HEK293 (cell line): ENCODE measurements around the gene CCDC77.

Experiments used
- CTCF ChIA-PET: fragments of 350-600 bp; formaldehyde crosslinking; extraction: SDS; loops from one replicate; lab custom pipeline; 2021; ENCODE audit warnings: antibody characterized with exemption; lab: Yijun Ruan, JAX
- POLR2A ChIA-PET: fragments of 300-600 bp; formaldehyde crosslinking; extraction: SDS; loops from one replicate; lab custom pipeline; 2020; ENCODE audit warnings: antibody characterized with exemption, inconsistent platforms; lab: Yijun Ruan, JAX
- H3K27ac ChIP-seq: fragments of 200-500 bp; sonication (Bioruptor generic); 2 replicates; pipeline ENCODE4 v1.5.1; 2014; ENCODE audit warnings: low read depth, low read length, control low read depth, inconsistent platforms; ENCODE audit errors: extremely low read depth
- H3K36me3 ChIP-seq, 2 experiments: fragments of 200-500 bp in 1 of 2; sonication (Bioruptor generic) in 1 of 2; 1 replicate in 1 of 2; 2 replicates in 1 of 2; pipeline ENCODE4 v1.5.1; 2014 to 2017; ENCODE audit warnings: inconsistent platforms in 2 of 2, low read length in 2 of 2; ENCODE audit not compliant: control insufficient read depth in 2 of 2, insufficient read depth in 1 of 2
- H3K4me1 ChIP-seq: fragments of 200-500 bp; sonication (Bioruptor generic); 2 replicates; pipeline ENCODE4 v1.5.1; 2014; ENCODE audit warnings: mild to moderate bottlenecking, low read length, inconsistent platforms; ENCODE audit not compliant: control insufficient read depth, insufficient read depth
- H3K4me3 ChIP-seq: 2 replicates; pipeline ENCODE4 v1.5.1; 2011; ENCODE audit warnings: low read depth, mild to moderate bottlenecking, control low read depth, low read length, moderate library complexity
- H3K9me3 ChIP-seq: fragments of 200-500 bp; sonication (Bioruptor generic); 2 replicates; pipeline ENCODE4 v1.5.1; 2014; ENCODE audit warnings: low read depth, low read length, inconsistent platforms; ENCODE audit not compliant: control insufficient read depth, insufficient read depth
- BCL11B ChIP-seq: fragments of 450-650 bp; formaldehyde crosslinking; IDR thresholded peaks from 2 replicates; pipeline ENCODE4 v1.5.1; 2016; ENCODE audit warnings: low read depth, missing biosample characterization, missing genetic modification characterization
- KLF10 ChIP-seq: fragments of 450-650 bp; IDR thresholded peaks from 2 replicates; pipeline ENCODE4 v1.5.1; 2018; ENCODE audit warnings: missing biosample characterization, mild to moderate bottlenecking, missing genetic modification characterization
- MZF1 ChIP-seq: fragments of 450-650 bp; formaldehyde crosslinking; IDR thresholded peaks from 2 replicates; pipeline ENCODE4 v1.5.1; 2017; ENCODE audit warnings: missing biosample characterization, missing genetic modification characterization, borderline replicate concordance
- REPIN1 ChIP-seq: fragments of 450-650 bp; formaldehyde crosslinking; IDR thresholded peaks from 2 replicates; pipeline ENCODE4 v1.5.1; 2017; ENCODE audit warnings: missing biosample characterization, missing genetic modification characterization, low read depth
- SCRT2 ChIP-seq: fragments of 450-650 bp; formaldehyde crosslinking; IDR thresholded peaks from 2 replicates; pipeline ENCODE4 v1.5.1; 2016; ENCODE audit warnings: missing biosample characterization, missing genetic modification characterization
- YY1 ChIP-seq: fragments of 450-650 bp; formaldehyde crosslinking; IDR thresholded peaks from 2 replicates; pipeline ENCODE4 v1.5.1; 2018; ENCODE audit warnings: missing biosample characterization, missing genetic modification characterization
- ZNF335 ChIP-seq: fragments of 450-650 bp; formaldehyde crosslinking; conservative IDR thresholded peaks from 2 replicates; pipeline ENCODE4 v1.5.1; 2016; ENCODE audit warnings: missing biosample characterization, missing genetic modification characterization
- ZNF350 ChIP-seq: fragments of 450-650 bp; formaldehyde crosslinking; IDR thresholded peaks from 2 replicates; pipeline ENCODE4 v1.5.0; 2017; ENCODE audit warnings: missing biosample characterization, mild to moderate bottlenecking, missing genetic modification characterization
- ZNF501 ChIP-seq: fragments of 450-650 bp; formaldehyde crosslinking; IDR thresholded peaks from 2 replicates; pipeline ENCODE4 v1.5.1; 2016; ENCODE audit warnings: missing biosample characterization, missing genetic modification characterization
- ZNF561 ChIP-seq: fragments of 450-650 bp; IDR thresholded peaks from 2 replicates; pipeline ENCODE4 v1.5.1; 2018; ENCODE audit warnings: missing biosample characterization, missing genetic modification characterization, borderline replicate concordance
- ZNF610 ChIP-seq: fragments of 450-650 bp; formaldehyde crosslinking; IDR thresholded peaks from 2 replicates; pipeline ENCODE4 v1.5.1; 2016; ENCODE audit warnings: missing biosample characterization, missing genetic modification characterization, borderline replicate concordance
- ZNF626 ChIP-seq: fragments of 450-650 bp; sonication (Bioruptor Pico); formaldehyde crosslinking; IDR thresholded peaks from 2 replicates; pipeline ENCODE4 v1.5.1; 2018; ENCODE audit warnings: missing biosample characterization, missing genetic modification characterization, inconsistent platforms
- ZNF658 ChIP-seq: fragments of 450-650 bp; formaldehyde crosslinking; IDR thresholded peaks from 2 replicates; pipeline ENCODE4; 2016; ENCODE audit warnings: missing biosample characterization, missing genetic modification characterization
- ZNF660 ChIP-seq: fragments of 450-650 bp; IDR thresholded peaks from 2 replicates; pipeline ENCODE4 v1.5.1; 2018; ENCODE audit warnings: missing biosample characterization, mild to moderate bottlenecking, missing genetic modification characterization
- ZNF747 ChIP-seq: fragments of 450-650 bp; formaldehyde crosslinking; IDR thresholded peaks from 2 replicates; pipeline ENCODE4 v1.5.1; 2016; ENCODE audit warnings: missing biosample characterization, missing genetic modification characterization
- ZNF785 ChIP-seq: fragments of 450-650 bp; formaldehyde crosslinking; IDR thresholded peaks from 2 replicates; pipeline ENCODE4 v1.5.1; 2016; ENCODE audit warnings: missing biosample characterization, missing genetic modification characterization
- ZNF837 ChIP-seq: fragments of 450-650 bp; formaldehyde crosslinking; IDR thresholded peaks from 2 replicates; pipeline ENCODE4 v1.5.1; 2016; ENCODE audit warnings: missing biosample characterization, missing genetic modification characterization
- ZXDB ChIP-seq: fragments of 450-650 bp; formaldehyde crosslinking; IDR thresholded peaks from 2 replicates; pipeline ENCODE4 v1.5.1; 2016; ENCODE audit warnings: missing biosample characterization, missing genetic modification characterization
- TF ChIP-seq, protein P1 (sequence below): fragments of 450-650 bp; formaldehyde crosslinking; IDR thresholded peaks from 2 replicates; pipeline ENCODE4 v1.5.1; 2016; ENCODE audit warnings: missing biosample characterization, missing genetic modification characterization
- TF ChIP-seq, protein P2 (sequence below): fragments of 450-650 bp; formaldehyde crosslinking; IDR thresholded peaks from 2 replicates; pipeline ENCODE4 v1.5.0; 2017; ENCODE audit warnings: missing biosample characterization, missing genetic modification characterization, borderline replicate concordance
- TF ChIP-seq, protein P3 (sequence below): fragments of 450-650 bp; formaldehyde crosslinking; IDR thresholded peaks from 2 replicates; pipeline ENCODE4 v1.5.1; 2017; ENCODE audit warnings: missing biosample characterization, missing genetic modification characterization
- TF ChIP-seq, protein P4 (sequence below): fragments of 450-650 bp; formaldehyde crosslinking; IDR thresholded peaks from 2 replicates; pipeline ENCODE4 v1.5.1; 2016; ENCODE audit warnings: missing biosample characterization, missing genetic modification characterization, low read depth
- TF ChIP-seq, protein P5 (sequence below): fragments of 450-650 bp; formaldehyde crosslinking; conservative IDR thresholded peaks from 2 replicates; pipeline ENCODE4 v1.5.1; 2016; ENCODE audit warnings: low read depth, missing biosample characterization, missing genetic modification characterization
- TF ChIP-seq, protein P6 (sequence below): fragments of 450-650 bp; formaldehyde crosslinking; IDR thresholded peaks from 2 replicates; pipeline ENCODE4 v1.5.1; 2017; ENCODE audit warnings: missing biosample characterization, missing genetic modification characterization

Gene CCDC77

DNA sequence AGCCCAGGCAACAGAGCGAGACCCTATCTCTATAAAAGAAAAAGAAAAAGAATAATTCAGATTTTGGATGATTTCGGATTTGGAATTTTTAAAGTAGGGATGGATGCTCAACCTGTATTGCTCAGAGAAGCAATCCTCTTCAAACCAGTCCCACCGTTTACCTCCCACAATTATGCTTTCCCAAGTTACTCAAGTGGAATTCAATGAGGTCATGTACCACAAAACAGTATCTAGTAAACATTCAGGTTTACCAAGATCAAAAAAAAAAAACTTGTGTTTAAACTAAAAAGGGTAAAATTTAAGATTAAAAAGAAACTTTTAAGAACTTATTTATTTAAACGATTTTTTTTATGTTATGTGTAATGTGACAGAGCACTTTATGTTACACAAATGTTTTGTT lies 14.8 kb upstream of the CCDC77 start:
- H3K27ac ChIP-seq: no peak overlapping the region
- H3K9me3 ChIP-seq: no peaks in the 10 kb centered on the region
- POLR2A ChIA-PET: interaction anchor here (1.8 kb wide), 1 partner anchor 14 kb away, joined by 6 read pairs; the partner anchor contains the start of gene CCDC77
- H3K4me3 ChIP-seq: peak overlapping the region; percentile 89
- CTCF ChIA-PET: interaction anchor here (0.5 to 1.1 kb wide), 2 partner anchors 33 kb away, joined by 3 to 5 read pairs; no protein-coding TSS in a partner anchor
- peaks cover 9% of the 10 kb centered on the region for H3K4me1 ChIP-seq
- H3K36me3 ChIP-seq: peaks cover 36 to 40% of the 10 kb centered on the region in 2 experiments
- TF ChIP-seq, protein P1, sequence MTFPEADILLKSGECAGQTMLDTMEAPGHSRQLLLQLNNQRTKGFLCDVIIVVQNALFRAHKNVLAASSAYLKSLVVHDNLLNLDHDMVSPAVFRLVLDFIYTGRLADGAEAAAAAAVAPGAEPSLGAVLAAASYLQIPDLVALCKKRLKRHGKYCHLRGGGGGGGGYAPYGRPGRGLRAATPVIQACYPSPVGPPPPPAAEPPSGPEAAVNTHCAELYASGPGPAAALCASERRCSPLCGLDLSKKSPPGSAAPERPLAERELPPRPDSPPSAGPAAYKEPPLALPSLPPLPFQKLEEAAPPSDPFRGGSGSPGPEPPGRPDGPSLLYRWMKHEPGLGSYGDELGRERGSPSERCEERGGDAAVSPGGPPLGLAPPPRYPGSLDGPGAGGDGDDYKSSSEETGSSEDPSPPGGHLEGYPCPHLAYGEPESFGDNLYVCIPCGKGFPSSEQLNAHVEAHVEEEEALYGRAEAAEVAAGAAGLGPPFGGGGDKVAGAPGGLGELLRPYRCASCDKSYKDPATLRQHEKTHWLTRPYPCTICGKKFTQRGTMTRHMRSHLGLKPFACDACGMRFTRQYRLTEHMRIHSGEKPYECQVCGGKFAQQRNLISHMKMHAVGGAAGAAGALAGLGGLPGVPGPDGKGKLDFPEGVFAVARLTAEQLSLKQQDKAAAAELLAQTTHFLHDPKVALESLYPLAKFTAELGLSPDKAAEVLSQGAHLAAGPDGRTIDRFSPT (tag by site-specific recombination): no peak
- no peak for TF ChIP-seq SCRT2 (tag by site-specific recombination)
- no peak for TF ChIP-seq ZNF626
- TF ChIP-seq, protein P2, sequence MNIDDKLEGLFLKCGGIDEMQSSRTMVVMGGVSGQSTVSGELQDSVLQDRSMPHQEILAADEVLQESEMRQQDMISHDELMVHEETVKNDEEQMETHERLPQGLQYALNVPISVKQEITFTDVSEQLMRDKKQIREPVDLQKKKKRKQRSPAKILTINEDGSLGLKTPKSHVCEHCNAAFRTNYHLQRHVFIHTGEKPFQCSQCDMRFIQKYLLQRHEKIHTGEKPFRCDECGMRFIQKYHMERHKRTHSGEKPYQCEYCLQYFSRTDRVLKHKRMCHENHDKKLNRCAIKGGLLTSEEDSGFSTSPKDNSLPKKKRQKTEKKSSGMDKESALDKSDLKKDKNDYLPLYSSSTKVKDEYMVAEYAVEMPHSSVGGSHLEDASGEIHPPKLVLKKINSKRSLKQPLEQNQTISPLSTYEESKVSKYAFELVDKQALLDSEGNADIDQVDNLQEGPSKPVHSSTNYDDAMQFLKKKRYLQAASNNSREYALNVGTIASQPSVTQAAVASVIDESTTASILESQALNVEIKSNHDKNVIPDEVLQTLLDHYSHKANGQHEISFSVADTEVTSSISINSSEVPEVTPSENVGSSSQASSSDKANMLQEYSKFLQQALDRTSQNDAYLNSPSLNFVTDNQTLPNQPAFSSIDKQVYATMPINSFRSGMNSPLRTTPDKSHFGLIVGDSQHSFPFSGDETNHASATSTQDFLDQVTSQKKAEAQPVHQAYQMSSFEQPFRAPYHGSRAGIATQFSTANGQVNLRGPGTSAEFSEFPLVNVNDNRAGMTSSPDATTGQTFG (tag by site-specific recombination): no peak
- TF ChIP-seq, protein P3, sequence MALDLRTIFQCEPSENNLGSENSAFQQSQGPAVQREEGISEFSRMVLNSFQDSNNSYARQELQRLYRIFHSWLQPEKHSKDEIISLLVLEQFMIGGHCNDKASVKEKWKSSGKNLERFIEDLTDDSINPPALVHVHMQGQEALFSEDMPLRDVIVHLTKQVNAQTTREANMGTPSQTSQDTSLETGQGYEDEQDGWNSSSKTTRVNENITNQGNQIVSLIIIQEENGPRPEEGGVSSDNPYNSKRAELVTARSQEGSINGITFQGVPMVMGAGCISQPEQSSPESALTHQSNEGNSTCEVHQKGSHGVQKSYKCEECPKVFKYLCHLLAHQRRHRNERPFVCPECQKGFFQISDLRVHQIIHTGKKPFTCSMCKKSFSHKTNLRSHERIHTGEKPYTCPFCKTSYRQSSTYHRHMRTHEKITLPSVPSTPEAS (tag by site-specific recombination): no peak
- TF ChIP-seq ZNF837 (tag by site-specific recombination): no peak
- TF ChIP-seq MZF1 (tag by site-specific recombination): no peak
- TF ChIP-seq ZNF660 (tag by site-specific recombination): peak; percentile 41; the same call in 1 of the 2 replicates
- no peak for TF ChIP-seq ZNF350 (tag by site-specific recombination)
- TF ChIP-seq, protein P4, sequence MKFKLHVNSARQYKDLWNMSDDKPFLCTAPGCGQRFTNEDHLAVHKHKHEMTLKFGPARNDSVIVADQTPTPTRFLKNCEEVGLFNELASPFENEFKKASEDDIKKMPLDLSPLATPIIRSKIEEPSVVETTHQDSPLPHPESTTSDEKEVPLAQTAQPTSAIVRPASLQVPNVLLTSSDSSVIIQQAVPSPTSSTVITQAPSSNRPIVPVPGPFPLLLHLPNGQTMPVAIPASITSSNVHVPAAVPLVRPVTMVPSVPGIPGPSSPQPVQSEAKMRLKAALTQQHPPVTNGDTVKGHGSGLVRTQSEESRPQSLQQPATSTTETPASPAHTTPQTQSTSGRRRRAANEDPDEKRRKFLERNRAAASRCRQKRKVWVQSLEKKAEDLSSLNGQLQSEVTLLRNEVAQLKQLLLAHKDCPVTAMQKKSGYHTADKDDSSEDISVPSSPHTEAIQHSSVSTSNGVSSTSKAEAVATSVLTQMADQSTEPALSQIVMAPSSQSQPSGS (tag by site-specific recombination): peak; percentile 63; the same call in 1 of the 2 replicates
- TF ChIP-seq, protein P5, sequence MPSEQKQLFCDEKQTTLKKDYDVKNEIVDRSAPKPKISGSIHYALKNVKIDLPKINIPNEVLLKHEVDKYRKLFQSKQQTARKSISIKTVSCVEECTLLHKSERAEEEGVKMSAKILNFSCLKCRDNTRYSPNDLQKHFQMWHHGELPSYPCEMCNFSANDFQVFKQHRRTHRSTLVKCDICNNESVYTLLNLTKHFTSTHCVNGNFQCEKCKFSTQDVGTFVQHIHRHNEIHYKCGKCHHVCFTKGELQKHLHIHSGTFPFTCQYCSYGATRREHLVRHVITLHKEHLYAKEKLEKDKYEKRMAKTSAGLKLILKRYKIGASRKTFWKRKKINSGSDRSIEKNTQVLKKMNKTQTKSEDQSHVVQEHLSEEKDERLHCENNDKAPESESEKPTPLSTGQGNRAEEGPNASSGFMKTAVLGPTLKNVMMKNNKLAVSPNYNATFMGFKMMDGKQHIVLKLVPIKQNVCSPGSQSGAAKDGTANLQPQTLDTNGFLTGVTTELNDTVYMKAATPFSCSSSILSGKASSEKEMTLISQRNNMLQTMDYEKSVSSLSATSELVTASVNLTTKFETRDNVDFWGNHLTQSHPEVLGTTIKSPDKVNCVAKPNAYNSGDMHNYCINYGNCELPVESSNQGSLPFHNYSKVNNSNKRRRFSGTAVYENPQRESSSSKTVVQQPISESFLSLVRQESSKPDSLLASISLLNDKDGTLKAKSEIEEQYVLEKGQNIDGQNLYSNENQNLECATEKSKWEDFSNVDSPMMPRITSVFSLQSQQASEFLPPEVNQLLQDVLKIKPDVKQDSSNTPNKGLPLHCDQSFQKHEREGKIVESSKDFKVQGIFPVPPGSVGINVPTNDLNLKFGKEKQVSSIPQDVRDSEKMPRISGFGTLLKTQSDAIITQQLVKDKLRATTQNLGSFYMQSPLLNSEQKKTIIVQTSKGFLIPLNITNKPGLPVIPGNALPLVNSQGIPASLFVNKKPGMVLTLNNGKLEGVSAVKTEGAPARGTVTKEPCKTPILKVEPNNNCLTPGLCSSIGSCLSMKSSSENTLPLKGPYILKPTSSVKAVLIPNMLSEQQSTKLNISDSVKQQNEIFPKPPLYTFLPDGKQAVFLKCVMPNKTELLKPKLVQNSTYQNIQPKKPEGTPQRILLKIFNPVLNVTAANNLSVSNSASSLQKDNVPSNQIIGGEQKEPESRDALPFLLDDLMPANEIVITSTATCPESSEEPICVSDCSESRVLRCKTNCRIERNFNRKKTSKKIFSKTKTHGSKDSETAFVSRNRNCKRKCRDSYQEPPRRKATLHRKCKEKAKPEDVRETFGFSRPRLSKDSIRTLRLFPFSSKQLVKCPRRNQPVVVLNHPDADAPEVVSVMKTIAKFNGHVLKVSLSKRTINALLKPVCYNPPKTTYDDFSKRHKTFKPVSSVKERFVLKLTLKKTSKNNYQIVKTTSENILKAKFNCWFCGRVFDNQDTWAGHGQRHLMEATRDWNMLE: no peak
- TF ChIP-seq REPIN1: no peak
- TF ChIP-seq, protein P6, sequence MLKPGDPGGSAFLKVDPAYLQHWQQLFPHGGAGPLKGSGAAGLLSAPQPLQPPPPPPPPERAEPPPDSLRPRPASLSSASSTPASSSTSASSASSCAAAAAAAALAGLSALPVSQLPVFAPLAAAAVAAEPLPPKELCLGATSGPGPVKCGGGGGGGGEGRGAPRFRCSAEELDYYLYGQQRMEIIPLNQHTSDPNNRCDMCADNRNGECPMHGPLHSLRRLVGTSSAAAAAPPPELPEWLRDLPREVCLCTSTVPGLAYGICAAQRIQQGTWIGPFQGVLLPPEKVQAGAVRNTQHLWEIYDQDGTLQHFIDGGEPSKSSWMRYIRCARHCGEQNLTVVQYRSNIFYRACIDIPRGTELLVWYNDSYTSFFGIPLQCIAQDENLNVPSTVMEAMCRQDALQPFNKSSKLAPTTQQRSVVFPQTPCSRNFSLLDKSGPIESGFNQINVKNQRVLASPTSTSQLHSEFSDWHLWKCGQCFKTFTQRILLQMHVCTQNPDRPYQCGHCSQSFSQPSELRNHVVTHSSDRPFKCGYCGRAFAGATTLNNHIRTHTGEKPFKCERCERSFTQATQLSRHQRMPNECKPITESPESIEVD (tag by site-specific recombination): peak; percentile 61
- TF ChIP-seq ZNF561 (tag by site-specific recombination): no peak
- TF ChIP-seq ZNF747: no peak
- no peak for TF ChIP-seq ZNF658 (tag by site-specific recombination)
- TF ChIP-seq ZXDB (tag by site-specific recombination): no peak
- no peak for TF ChIP-seq ZNF785
- TF ChIP-seq ZNF335 (tag by site-specific recombination): 0 out of 2 replicates have a peak, but pooled peaks have one; percentile 18
- TF ChIP-seq BCL11B (tag by site-specific recombination): no peak
- no peak for TF ChIP-seq YY1 (tag by site-specific recombination)
- TF ChIP-seq ZNF501 (tag by site-specific recombination): no peak
- TF ChIP-seq ZNF610 (tag by site-specific recombination): no peak
- TF ChIP-seq KLF10 (tag by site-specific recombination): no peak
